ENCODE data around the gene ZCCHC7. TPM values are rescaled to one million over a fixed set of nuclear protein-coding genes. Genes with fewer than 3 reads are reported as not detected.

The ZCCHC7 gene
- total and polyA plus RNA-seq, 9 of the 15 experiments (the other 6 are each of a cell fraction or from before 2014, with no cell fraction given) = 34.1 to 68.9 (median 48.8) TPM

- DNase-seq (ENCODE audit: extremely low read depth in 1 of 4, low spot score in 3 of 4) = peak in 1 of 4 experiments; percentile 24
- Histone ChIP-seq H3K27ac (ENCODE audit: extremely low read depth, low read depth, low read length) (no peak overlapping the region), H3K4me1 (replicated peaks in 1 of 2; ENCODE audit: control insufficient read depth in 2 of 2, insufficient read depth in 2 of 2, low read length in 2 of 2) (peaks cover 5 to 18% of the 10 kb centered on the region in 2 experiments; a peak in 4 of 5 replicates), H3K9ac (ENCODE audit: insufficient read depth in 1 of 2, low read depth in 2 of 2, low read length in 2 of 2) (no peak overlapping the region), H3K9me1 (ENCODE audit: control insufficient read depth, insufficient read depth, low read length) (no peaks in the 10 kb centered on the region), H3K4me2 (ENCODE audit: insufficient read depth, low read length) (no peak overlapping the region), H3K9me3 (replicated peaks; ENCODE audit: control insufficient read depth, insufficient read depth, low read depth, low read length) (no peaks in the 10 kb centered on the region), H2AFZ (ENCODE audit: low read depth, low read length) (no peak overlapping the region), H4K20me1 (replicated peaks; ENCODE audit: control insufficient read depth, insufficient read depth, low read length) (no peaks in the 10 kb centered on the region), H3K27me3 (ENCODE audit: control insufficient read depth in 2 of 2, insufficient read depth in 2 of 2, low read length in 2 of 2) (no peaks in the 10 kb centered on the region), H3K79me2 (ENCODE audit: control insufficient read depth, insufficient read depth, low read length) (peaks cover 47% of the 10 kb centered on the region), H3K36me3 (ENCODE audit: control insufficient read depth, insufficient read depth, low read length) (peaks cover 45% of the 10 kb centered on the region), H3K4me3 (no peak overlapping the region)
- ATAC-seq = no peak
- intact Hi-C loops (cut with micrococcal nuclease) (loop anchor here (10.0 kb wide), 1 partner anchor 193 kb away; no protein-coding TSS in a partner anchor), in situ Hi-C loops (cut with MboI) (no loop called here)
- POLR2A ChIA-PET = no interaction called here
- BruUV-seq (replicated peaks) = no TSS peak
- WGBS (ENCODE audit: insufficient coverage, low coverage, missing lambda C conversion rate) = 84% methylated on average over 4 of the region's 4 CpGs
- CTCF ChIA-PET (ENCODE audit: low intra/inter-chr PET ratio) = no interaction called here
- no peak for FAIRE-seq
- TF ChIP-seq NR3C1 (CRISPR knock-in tag; IDR thresholded peaks at IDR 0.05) (no peak), PBX2 (CRISPR knock-in tag; IDR thresholded peaks at IDR 0.05; ENCODE audit: low read depth) (no peak), PBX2 (tag; conservative IDR thresholded peaks at IDR 0.05; ENCODE audit: low read depth) (no peak), CTCF (IDR thresholded peaks at IDR 0.05 in 2 of 3, conservative IDR thresholded peaks at IDR 0.05 in 1 of 3; ENCODE audit: insufficient read depth in 2 of 3, low read depth in 1 of 3, low read length in 3 of 3) (no peak), JUNB (CRISPR knock-in tag; conservative IDR thresholded peaks at IDR 0.05) (no peak), GMEB1 (CRISPR knock-in tag; IDR thresholded peaks at IDR 0.05) (no peak), JUND (IDR thresholded peaks at IDR 0.05; ENCODE audit: borderline replicate concordance, low read depth, low read length) (no peak), JUND (tag; IDR thresholded peaks at IDR 0.05; ENCODE audit: borderline replicate concordance, low read depth, low read length) (no peak), ZC3H11A (IDR thresholded peaks at IDR 0.05; ENCODE audit: low read depth, low read length) (no peak), POU5F1 (IDR thresholded peaks at IDR 0.05; ENCODE audit: borderline replicate concordance, low read depth, low read length, partially characterized antibody) (no peak), JUN (IDR thresholded peaks at IDR 0.05; ENCODE audit: borderline replicate concordance, low read depth, low read length) (no peak), JUN (CRISPR knock-in tag; IDR thresholded peaks at IDR 0.05; ENCODE audit: borderline replicate concordance) (no peak), ETV1 (tag; conservative IDR thresholded peaks at IDR 0.05; ENCODE audit: low read depth) (no peak), MAZ (CRISPR knock-in tag; conservative IDR thresholded peaks at IDR 0.05 in 1 of 2, IDR thresholded peaks at IDR 0.05 in 1 of 2) (no peak), CREM (IDR thresholded peaks at IDR 0.05; ENCODE audit: low read depth) (no peak)
Observed at GRCh38 chr9:37191403-37192089, 71.2 kb downstream of the ZCCHC7 start.
